Cardiac septum (tissue), 1 donor: ENCODE data around the gene EPB41L2. TPM values are rescaled to one million over a fixed set of nuclear protein-coding genes. Genes with fewer than 3 reads are reported as not detected.
"Not testable (repeated sequence)": the region's sequence is repeated elsewhere in the genome, so short reads cannot be mapped to it uniquely, and the experiment has no call there.

Experiments used
- DNase-seq: peaks from one replicate; pipeline ENCODE4 v3.0.0-alpha.2; 2020; ENCODE audit warnings: low spot score
- intact Hi-C: fragments of 100-400 bp; cut with DNase I; formaldehyde crosslinking; loops from one replicate; pipeline ENCODE4 v1.14.0; 2022
- total RNA-seq: library from RNA; stranded (reverse); fragmentation: NEBNext Ultra II Directional; extraction: Animal tissue kit (Norgen Biotek cat#: 25700); gene quantifications from one replicate; pipeline ENCODE4 v1.2.1, GENCODE V29; 2021
- donor health status: DM: no; HTN: no; CAD: no.

Gene EPB41L2
- total RNA-seq, 1 donor from 2014 or later, result 54.1 TPM

DNA sequence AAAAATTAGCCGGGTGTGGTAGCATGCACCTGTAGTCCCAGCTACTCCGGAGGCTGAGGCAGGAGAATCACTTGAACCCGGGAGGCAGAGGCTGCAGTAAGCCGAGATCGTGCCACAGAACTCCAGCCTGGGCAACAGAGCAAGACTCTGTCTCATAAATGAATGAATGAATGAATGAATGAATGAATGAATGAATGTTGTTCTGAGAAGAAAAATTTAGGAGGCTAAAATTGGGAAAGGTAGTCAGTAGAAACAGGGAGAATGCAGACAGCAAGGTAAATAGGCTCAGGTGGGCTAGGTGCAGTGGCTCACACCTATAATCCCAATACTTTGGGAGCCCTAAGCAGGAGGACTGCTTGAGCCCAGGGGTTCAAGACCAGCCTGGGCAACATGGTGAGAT is 75.5 kb downstream of the EPB41L2 start:
- intact Hi-C loops, DNase-seq: not testable (repeated sequence)

DNA sequence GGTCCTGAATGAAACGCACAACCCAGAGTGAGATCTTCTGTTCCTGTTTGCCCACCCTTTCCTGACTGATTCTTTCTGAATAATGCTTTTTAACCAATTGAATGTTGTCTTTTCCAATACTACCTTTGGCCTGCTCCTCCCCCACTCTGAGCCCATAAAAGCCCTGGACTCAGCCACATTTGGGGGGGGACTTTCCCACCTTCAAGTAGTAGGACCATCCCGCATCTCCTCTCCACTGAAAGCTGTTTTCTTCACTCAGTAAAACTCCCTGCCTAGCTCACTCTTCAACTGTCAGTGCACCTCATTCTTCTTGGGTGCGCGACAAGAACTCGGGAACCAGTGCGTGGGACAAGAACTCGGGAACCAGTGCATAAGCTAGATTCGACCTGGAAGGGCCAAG is 77.9 kb downstream of the EPB41L2 start:
- intact Hi-C loops, result no loop called here
- DNase-seq, result no peak

DNA sequence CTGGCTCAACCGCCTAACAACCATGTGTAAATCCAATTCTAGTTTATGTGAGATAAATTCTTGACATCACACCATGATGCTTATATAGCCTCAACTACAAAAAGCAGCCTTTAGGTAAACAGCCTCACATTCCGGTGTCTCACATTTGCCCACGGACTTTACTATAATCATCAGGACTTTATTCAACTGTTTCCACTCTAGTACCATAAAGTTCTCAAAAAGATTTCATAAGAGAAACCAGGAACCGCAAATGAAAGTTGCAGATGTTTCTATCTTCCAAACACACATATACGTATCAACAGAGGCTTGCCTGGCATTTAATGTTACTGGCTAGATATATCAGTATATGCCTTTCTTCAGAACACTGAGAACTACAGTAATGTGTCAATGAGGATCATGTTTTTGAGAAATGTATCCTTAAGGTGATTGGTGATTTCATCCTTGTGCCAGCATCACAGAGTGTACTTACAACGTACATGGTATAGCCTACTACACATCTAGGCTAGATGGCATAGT is 80.0 kb downstream of the EPB41L2 start:
- no peak for DNase-seq
- intact Hi-C loops, result no loop called here

DNA sequence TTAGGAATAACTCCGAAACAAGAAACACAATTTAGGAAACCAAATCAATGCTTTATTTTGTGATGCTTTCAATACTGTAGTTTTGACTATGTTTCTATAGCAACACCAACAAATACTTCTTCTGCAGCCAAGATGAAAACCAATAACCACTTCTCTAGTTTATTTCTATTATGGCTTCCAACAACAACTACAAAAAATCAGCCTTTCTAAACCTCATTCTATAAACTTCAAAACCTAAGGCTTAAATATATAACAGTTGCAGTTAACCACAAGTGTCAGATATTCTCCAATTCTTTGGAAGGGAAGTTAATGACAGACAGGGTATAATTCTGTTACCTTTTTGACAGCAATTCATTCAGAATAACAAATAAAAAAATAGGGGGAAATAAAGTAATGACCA is 80.9 kb downstream of the EPB41L2 start:
- intact Hi-C loops, result no loop called here
- DNase-seq, result no peak

DNA sequence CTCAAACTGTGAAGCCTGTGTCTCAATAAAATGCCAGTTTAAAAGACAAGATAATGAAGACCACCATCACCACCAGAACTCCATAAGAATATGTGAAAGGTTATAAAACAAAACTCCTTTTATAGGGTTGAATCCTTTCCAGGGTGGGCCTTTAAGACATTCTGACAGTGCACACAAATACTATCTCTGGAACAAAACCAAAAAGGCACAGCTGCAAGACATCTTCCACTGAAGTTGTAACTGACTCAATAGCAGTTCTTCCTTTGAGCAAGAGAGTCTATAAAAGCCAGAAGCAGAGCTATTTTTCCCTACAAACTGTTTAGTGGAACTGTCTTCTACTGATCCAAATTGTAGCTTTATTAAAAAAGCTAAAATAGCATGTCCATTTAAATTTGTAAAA is 81.6 kb downstream of the EPB41L2 start:
- intact Hi-C loops, result no loop called here

DNA sequence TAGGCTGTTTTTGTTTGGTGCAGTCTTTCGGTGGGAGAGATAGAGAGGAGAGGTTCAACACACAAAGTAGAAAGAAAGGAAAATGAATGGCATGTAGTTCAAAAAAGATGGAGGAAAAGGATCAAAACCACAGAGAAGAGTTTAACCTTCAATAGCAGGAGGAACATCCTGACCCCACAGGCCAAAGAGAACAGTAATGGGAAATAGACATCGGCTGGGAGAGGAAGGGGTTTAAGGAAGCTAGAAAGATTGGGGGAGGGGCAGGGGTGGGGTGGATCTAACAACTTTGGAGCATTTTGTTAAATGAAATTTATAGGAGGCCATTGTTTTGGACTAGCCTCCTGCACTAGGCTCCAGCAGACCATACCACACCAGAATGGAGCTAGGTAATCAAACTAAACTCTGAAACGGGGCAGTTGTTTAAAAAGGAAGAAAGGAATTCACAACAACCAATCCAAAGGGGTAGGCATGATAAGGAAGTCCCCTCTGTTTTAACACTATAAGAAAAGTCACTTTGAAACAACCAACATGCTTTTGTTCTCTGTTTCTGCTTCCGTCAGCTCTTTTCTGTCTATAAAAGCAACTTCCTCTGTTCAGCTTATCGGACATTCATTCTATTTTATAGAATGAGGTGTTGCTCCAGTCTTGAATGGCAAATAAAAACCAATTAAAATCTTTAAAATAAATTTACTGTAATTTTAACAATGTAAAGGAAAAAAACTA is 82.6 kb downstream of the EPB41L2 start:
- intact Hi-C loops, result no loop called here
- no peak for DNase-seq

More for the DNA sequence above, 81.6 kb downstream of the EPB41L2 start:
- no peak for DNase-seq

DNA sequence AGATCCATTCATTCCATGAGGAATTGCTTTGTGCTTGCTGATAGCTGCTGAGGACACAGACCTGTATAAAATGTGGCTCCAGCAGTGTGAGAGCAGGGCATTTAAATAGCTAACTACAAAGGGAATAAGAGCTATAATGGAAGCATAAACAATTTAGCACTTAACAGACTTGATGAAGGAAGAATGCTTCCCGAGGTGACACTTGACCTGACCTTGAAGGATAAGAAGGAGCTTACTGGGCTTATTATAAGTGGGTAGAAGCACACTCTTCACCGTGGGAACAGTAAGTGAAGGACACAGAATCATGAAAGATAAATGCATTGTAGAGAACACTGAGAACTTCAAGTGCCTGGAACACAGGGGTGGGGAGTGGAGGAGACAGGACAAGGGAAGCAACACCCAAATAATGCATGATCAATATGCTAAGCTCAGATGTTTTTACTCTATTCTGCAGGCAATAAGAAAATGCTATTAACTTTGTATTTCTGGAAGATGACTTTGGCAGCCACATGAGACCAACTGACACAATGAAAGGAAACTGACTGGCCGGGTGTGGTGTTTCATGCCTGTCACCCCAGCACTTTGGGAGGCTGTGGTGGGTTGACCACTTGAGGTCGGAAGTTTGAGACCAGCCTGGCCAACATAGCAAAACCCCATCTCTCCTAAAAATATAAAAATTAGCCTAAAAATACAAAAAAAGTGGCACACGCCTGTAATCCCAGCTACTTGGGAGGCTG is 84.2 kb downstream of the EPB41L2 start:
- no peak for DNase-seq
- intact Hi-C loops, result no loop called here

DNA sequence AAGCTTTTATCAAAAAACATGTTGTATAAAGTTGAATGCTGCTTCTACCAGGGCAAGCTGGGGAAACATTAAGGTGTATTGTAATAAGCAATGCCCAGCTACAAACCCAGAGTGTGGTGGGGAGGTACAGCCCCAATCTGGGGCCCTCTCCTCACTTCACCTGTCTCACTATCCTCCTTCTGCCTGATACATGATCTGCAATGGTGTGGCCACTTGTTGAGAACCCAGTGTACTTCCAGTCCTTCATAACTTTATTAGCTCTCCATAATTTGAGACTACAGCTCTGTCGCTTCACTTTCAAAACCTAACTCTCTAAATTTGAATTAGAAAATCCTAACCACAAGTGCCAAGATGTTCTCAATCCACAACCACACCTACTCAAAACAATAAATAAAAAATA is 84.9 kb downstream of the EPB41L2 start:
- intact Hi-C loops, result no loop called here
- DNase-seq, result no peak

DNA sequence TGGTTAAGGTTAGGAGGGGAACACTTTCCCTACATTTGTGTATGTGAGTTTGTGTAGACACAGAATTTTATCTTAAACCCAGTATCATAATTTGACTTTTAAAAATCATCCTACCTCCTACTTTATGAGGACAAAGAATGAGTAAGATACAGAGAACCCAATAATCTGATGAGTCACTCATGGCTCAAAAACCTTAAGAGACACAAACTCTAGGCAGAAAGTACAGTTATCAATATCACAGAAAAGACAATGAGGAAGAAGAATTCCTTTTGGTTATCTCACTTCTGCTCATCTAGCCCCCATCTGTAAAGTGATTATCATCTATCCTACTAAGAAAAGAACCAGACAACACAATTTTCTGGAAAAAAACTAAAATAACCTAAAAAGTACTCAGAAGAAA is 87.7 kb downstream of the EPB41L2 start:
- no peak for DNase-seq
- intact Hi-C loops, result no loop called here

DNA sequence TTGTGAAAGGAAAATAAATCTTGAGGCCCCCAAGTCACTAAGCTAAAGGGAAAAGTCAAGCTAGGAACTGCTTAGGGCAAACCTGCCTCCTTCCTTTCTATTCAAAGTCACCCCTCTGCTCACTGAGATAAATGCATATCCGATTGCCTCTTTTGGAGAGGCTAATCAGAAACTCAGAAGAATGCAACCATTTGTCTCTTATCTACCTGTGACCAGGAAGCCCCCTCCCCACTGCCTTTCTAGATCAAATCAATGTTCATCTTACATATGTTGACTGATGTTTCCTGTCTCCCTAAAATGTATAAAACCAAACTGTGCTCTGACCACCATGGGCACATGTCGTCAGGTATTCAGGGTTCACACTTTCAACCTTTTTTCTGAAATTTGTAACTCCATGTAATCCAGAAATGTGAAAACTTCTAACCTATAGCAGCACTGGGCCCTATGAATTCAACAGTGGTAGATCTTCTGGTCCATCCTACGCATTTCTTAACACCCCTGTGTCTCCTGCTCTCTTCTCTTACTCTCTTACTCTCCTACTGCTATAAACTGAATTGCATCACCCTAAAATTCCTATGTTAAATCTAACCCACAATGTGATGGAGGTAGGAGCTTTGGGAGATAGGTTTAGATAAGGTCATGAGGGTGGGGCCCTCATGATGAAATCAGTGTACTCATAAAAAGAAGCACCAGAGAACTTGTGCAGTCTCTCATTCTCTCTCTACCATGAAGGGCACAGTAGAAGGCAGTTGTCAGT is 89.3 kb downstream of the EPB41L2 start:
- intact Hi-C loops, result no loop called here

DNA sequence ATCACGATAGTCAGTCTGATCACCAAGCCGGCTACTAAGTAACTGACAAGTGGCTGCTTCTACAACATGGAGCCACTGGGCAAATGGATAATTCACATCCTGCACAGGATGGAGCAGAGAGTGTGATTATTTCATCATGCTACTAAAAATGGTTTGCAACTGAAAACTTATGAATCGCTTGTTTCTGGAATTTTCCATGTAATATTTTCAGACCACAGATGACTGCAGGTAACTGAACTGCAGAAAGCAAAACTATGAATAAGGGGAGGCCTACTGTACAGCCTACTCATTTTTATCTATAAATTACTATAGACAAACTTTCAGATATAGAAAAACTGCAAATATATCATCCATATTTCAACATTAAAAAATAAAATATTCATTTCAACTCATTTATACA is 91.5 kb downstream of the EPB41L2 start:
- no peak for DNase-seq
- intact Hi-C loops, result no loop called here

More for the DNA sequence above, 89.3 kb downstream of the EPB41L2 start:
- no peak for DNase-seq

DNA sequence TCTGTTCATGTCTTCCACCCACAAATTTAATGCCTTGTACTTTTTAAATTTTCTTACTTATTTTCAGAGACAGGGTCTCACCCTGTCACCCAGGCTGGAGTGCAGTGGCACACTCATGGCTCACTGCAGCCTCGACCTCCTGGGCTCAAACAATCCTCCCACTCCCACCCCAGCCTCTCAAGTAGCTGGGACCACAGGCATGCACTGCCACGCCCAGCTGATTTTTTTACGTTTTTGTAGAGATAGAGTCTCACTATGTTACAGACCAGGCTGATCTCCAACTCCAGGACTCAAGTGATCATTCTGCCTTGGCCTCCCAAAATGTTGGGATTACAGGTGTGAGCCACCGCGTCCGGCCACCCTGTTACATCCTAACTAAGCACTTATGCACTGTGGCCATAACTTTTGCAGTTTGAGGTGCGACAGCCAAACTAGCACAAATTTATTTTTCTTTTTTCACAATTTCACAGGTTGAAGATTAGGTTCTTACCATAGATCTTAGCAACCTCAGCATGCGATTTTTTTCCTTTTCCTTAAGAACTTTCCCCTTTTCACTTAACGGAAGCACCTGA is 92.1 kb downstream of the EPB41L2 start:
- DNase-seq, result no peak
- intact Hi-C loops, result no loop called here

DNA sequence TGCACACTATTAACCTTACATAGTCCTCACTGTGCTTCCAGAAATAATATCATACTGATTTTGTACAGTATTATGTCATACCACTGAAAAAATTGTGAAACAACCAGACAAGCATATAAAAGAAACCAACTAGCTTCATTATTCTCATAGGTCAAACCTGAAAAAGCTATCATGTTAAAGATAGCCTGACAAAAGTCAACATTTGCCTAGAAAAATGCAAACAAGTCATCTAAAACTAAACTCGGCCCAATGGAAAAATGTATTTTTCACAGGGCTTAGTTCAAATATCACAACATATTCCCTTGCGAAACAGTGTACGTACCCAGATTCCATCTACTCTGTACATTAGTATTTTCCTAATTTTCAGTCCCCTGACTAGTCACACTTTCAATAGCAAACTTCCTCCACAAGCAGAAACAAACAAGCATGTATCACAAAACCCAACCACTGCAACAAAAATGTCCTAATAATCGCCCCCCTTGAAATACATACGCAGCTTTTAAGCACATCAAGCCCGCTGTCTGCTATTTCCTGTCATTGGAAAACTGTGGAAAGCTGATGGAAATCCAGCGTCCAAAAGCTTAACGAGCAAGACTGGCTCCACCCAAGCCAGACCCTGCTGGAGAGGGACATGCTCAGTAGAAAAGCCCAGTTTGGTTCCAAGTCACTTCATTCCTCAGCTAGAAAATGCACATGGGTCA is 93.1 kb downstream of the EPB41L2 start:
- intact Hi-C loops, result no loop called here
- DNase-seq, result no peak

DNA sequence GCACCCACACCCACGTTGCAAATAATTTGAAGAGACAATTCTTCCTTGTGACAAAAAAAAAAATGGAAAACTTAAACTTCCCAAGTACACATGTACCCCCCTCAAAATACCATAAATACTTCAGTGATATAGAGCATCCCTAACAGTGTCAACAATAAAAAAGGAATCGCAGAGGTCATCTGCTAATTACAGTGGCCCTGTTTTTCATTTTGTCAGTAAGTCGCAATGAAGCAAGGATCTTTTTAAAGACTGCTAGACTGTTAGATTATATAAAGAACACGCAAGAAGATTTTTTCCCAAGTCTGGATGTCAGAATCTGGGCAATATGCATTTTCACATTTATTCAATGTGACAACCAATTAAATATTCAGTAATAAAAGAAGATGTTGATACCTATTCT is 93.9 kb downstream of the EPB41L2 start:
- intact Hi-C loops, result no loop called here
- DNase-seq, result no peak

DNA sequence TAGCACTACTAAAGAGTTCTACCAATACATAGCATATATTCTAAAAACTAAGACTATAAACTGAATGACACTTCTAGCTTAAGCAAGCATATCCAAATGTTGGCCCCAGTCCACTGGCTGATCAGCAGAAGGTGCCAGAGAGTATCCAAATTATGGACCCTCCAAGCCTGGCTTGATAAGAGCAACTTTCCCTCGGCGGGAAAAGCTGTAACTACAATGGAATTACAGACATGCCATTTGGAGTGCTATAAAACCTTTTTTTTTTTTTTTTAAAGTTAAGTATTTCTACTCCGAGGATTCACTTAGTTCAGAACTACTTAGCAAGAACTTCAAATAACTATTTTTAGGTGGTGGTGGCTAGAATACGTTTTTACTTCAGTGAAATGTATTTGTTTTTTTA is 94.6 kb downstream of the EPB41L2 start:
- intact Hi-C loops, result loop anchor here (1.0 kb wide), 1 partner anchor 93 kb away; no protein-coding TSS in a partner anchor

DNA sequence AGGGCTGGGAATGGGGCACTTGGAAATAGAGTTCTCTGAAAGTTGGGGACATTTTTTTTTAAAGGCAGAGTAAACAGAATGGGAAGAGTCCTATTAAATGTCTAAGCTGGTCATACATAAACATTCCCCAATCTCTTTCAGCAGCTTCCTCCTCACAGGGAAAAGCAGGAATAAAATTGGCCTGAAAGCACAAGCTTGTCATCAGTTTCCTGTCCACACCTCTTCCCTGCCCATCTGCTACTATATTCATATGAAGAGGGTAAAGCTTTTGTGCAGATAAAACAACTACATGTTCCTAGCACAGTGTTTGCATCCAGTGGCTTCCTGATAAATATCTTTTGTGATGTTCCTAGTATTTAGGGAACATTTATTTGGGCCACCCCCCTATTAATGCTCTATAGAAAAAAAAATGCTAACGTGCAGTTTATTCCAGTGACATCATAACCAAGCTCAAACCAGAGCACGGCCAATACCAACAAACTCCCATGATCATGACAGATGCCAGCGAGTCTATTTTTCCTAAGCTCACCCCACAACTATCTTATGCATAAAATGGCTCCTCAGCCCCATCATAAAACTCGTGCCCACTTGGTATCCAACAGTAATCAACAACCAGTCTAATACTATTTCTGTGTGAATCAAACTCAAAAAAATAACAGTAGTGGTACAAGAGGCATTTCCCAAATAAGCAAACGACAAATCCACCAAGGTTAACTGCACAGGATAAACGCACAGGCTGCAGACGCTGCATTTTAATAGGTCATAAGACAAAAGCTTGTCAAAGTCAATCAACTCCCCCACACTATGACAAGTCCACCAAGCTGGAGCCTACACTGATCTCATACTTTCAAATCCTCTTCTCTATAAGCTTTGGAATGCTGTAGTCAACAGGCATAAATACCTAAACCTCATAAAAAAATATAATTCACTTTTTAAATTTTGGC is 95.3 kb downstream of the EPB41L2 start:
- intact Hi-C loops, result loop anchor here (1.0 kb wide), 1 partner anchor 94 kb away; no protein-coding TSS in a partner anchor
- no peak for DNase-seq

More for the DNA sequence above, 94.6 kb downstream of the EPB41L2 start:
- no peak for DNase-seq

DNA sequence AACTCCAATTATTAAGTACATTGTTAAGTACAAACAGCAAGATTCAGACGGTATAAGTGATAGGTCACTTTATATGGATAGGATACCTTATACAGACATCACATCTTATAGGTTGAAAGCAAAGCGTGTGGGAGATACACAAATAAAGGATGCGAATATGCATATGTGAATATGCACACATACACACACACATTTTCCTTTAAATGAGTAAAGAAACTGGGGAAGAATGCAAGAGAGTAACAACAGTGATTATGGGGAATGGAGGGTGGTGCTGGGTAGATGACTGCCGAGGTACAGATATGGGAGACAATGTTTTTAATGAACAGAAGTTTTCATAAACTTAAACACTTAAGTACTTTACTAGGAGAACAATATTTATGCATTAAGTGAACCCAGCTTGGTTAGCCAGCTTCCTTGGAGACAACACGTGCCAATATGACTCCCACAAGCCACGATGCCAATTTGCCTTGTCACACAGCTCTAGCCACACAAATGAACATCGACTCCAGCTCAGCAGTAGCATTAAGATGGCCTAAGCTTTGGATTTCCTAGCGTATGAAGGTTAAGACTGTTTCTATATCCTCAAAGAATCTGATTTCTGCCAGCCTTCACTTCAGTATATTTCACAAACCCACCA is 96.6 kb downstream of the EPB41L2 start:
- intact Hi-C loops, result no loop called here
- no peak for DNase-seq

DNA sequence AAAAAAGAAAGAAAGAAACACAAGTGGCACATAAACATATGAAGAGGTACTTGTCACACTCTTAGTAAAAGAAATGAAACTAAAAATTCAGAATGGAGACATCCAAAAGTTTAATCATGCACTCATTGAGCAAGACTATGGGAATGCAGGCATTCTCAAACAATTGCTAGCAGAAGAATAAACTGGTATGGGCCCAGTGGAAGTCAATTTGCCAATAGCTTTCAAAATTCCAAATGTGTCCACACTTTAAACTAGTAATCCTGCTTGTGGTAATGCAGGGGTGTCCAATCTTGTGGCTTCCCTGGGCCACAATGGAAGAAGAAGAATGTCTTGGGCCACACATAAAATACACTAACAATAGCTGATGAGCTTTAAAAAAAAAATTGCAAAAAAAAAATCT is 97.4 kb downstream of the EPB41L2 start:
- intact Hi-C loops, result no loop called here
- DNase-seq, result no peak
